Measurements from ENCODE around the gene DIS3L2. TPM values are rescaled to one million over a fixed set of nuclear protein-coding genes. Genes with fewer than 3 reads are reported as not detected.
"Not testable (repeated sequence)": the region's sequence is repeated elsewhere in the genome, so short reads cannot be mapped to it uniquely, and the experiment has no call there.

DIS3L2 gene
- polyA plus RNA-seq, 1 donor: 40.3 TPM

- DNase-seq: no peak
These were observed 359.8 kb downstream of the DIS3L2 start for GRCh38 chr2:232321156-232321816.

GRCh38 chr2:232321817-232322559 lies 360.5 kb downstream of the DIS3L2 start:
- DNase-seq: no peak

- no peak for DNase-seq
These were observed 361.2 kb downstream of the DIS3L2 start for GRCh38 chr2:232322560-232323327.

GRCh38 chr2:232323328-232323650 lies 361.8 kb downstream of the DIS3L2 start:
- no peak for DNase-seq

GRCh38 chr2:232323967-232324366 lies 362.5 kb downstream of the DIS3L2 start:
- DNase-seq: not testable (repeated sequence)

GRCh38 chr2:232324778-232325177 lies 363.3 kb downstream of the DIS3L2 start:
- no peak for DNase-seq

- no peak for DNase-seq
These were observed 364.1 kb downstream of the DIS3L2 start for GRCh38 chr2:232325324-232326273.

- DNase-seq: not testable (repeated sequence)
These were observed 365.0 kb downstream of the DIS3L2 start for GRCh38 chr2:232326274-232327104.

- no peak for DNase-seq
These were observed 365.9 kb downstream of the DIS3L2 start for GRCh38 chr2:232327105-232328031.

GRCh38 chr2:232328032-232328422 lies 366.5 kb downstream of the DIS3L2 start:
- DNase-seq: no peak

GRCh38 chr2:232328516-232329460 lies 367.3 kb downstream of the DIS3L2 start:
- no peak for DNase-seq

GRCh38 chr2:232329716-232330067 lies 368.2 kb downstream of the DIS3L2 start:
- DNase-seq: no peak

- DNase-seq: no peak
These were observed 368.8 kb downstream of the DIS3L2 start for GRCh38 chr2:232330068-232330999.

GRCh38 chr2:232331061-232331460 lies 369.5 kb downstream of the DIS3L2 start:
- DNase-seq: not testable (repeated sequence)

GRCh38 chr2:232331641-232332040 lies 370.1 kb downstream of the DIS3L2 start:
- DNase-seq: not testable (repeated sequence)

- DNase-seq: not testable (repeated sequence)
These were observed 370.9 kb downstream of the DIS3L2 start for GRCh38 chr2:232332244-232332939.

- no peak for DNase-seq
These were observed 371.4 kb downstream of the DIS3L2 start for GRCh38 chr2:232332940-232333259.

Data from left kidney (tissue), 2 donors.